NCI-H510A treated with DMSO at 0.1 percent for 48 hours (cell line): ENCODE results near the gene TBX15.

Source experiments
- DNase-seq: peaks from one replicate; lab custom pipeline; 2025; lab: John Stamatoyannopoulos, UW

The TBX15 gene

GRCh38 chr1:118988186-118989005 lies at the start of gene TBX15:
Gene TBX15, minus strand, starts transcription at chr1:118988343. Its CDS starts 548 bp downstream, at chr1:118987795.
- no peak for DNase-seq

GRCh38 chr1:119034359-119034758 lies 46.2 kb upstream of the TBX15 start:
- DNase-seq = no peak

DNA sequence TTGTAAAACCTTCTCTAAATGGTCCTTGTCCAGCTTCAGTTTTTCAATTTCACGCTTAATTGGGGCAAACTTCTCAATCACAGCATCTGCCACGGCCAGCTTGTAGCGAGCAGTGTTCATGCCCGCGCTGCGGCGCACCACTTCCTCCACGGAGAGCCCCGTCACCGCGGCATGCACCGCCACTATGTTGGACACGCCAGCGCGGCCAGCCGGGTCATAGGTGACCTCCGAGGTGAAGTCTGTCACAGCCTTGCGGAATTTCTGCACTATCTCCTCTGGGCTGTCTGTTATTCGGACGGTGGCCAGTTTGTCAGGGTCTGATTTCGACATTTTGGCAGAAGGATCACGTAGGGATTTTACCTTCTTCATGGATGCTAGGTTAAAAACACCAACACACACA lies 44.8 kb upstream of the TBX15 start:
- no peak for DNase-seq

DNA sequence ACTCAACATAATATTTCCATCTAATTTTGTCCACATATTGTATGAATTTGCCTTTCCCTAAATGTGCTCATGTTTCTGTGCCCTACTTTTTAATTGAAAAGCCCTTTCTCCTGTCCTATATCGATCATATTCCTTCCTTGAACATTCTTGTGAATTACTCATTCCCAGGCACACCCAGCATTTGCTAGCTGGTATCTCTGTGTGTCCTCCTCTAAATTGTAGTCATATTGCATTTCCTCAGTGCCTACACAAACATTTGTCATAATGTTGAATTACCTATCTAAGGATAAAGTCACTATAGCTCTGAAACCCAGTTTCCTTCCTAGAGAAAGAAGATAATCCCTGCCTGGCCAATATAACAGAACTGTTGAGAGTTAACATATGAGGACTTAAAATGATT lies 39.6 kb upstream of the TBX15 start:
- DNase-seq = no peak

GRCh38 chr1:119026956-119027355 lies 38.8 kb upstream of the TBX15 start:
- DNase-seq = no peak

- DNase-seq = no peak
Observed at GRCh38 chr1:119015547-119015946, 27.4 kb upstream of the TBX15 start.

GRCh38 chr1:119012383-119012782 lies 24.2 kb upstream of the TBX15 start:
- DNase-seq = no peak

GRCh38 chr1:119011706-119012105 lies 23.6 kb upstream of the TBX15 start:
- DNase-seq = no peak

GRCh38 chr1:119011116-119011515 lies 23.0 kb upstream of the TBX15 start:
- no peak for DNase-seq

GRCh38 chr1:119010201-119010600 lies 22.1 kb upstream of the TBX15 start:
- no peak for DNase-seq

- DNase-seq = no peak
Observed at GRCh38 chr1:119009312-119009655, 21.1 kb upstream of the TBX15 start.

- peak; percentile 47 for DNase-seq
Observed at GRCh38 chr1:119008483-119009311, 20.6 kb upstream of the TBX15 start.

DNA sequence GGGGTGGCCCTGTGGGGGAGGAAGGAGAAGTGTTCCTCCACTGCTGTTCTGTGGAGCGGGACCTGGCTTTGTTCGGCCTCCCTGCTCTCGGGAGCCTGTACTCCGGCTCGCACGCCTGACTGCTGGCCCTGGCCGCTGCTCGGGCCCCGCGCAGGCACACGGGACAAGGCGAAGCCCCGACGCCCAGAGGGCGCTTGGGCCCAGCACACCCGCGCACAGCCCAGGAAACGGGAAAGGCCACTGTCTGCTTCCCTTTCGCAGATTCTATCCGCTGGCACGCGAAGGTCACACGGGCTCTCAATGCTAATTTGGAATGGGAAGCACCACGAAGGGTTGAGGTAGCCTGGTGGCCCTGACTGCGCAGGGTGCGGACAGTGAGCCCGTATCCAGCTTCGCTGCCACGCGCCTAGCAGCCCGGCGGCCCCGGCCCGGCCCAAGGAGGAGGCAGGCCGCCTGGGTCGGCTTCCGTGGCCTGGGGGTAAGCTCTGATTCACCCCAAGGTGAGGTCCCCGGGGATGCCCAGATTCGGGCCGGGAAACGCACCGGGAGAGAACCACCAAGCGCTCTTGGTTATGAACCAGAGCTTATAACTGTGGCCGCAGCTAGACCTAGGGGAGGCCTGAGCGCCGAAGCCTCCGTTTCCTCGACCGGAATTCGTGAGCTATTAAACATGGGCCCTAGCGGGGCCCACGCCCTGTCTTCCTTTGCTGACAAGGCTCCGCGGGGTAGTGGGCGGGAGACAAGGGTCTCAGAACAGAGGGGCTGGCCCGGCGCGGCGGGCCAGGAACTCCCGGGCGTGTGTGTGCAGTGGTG lies 19.7 kb upstream of the TBX15 start:
- no peak for DNase-seq

DNA sequence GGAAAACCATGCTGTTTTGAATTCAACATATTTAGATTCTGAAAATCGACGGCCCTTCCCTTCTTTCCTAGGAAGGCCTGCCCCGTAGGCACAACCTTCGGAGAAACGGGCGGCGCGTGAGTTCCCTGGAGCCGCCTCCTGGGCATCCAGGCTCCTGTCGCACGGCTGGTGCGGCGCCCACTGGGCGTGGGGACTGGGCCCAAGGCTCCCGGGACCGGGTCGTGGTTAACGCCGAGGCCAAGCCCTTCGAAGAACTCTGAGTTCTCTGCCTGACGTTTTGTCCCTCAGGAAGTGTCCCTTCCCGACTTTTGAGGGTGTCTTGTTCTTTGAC lies 19.2 kb upstream of the TBX15 start:
- no peak for DNase-seq

- peak; percentile 11 for DNase-seq
Observed at GRCh38 chr1:119006406-119007279, 18.5 kb upstream of the TBX15 start.

- DNase-seq = no peak
Observed at GRCh38 chr1:119005724-119006405, 17.7 kb upstream of the TBX15 start.

DNA sequence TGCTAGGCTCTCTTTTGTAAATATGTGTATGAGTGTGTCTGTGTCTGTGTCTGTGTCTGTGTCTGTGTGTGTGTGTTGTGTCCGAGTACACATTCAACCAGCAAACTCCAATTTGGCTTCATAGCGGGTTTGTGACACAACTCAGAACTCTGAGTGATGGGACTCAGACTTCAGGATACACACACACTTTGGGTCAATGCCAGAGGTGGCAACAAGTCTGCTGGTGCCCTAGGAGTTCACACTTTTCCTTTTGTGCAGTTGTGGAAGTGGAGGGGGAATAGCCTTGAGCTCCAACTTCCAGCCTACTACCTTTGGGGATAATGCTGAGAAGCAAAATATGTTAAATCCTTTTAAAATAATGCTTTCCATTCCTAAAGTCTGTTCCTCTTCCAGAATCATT lies 16.6 kb upstream of the TBX15 start:
- DNase-seq = no peak

DNA sequence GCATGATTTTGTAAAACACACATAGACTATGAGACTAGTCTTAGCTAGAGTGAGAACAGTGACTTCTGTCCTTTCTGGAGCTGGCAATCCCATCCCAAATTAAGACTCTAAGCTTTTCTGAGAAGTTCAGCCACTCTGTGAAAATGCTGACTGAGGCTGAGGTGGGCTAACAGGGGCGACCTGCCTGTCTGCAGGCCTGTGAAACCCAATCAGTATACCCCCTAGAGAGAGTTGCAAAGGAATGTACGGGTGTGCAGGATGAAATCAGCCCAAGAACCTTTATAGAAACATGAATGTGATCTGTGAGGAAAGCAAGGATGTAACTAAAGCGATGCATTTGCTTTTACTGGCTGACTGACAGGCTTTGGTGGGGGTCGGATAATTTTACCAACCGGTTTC lies 16.0 kb upstream of the TBX15 start:
- no peak for DNase-seq

GRCh38 chr1:119003413-119004128 lies 15.4 kb upstream of the TBX15 start:
- no peak for DNase-seq

DNA sequence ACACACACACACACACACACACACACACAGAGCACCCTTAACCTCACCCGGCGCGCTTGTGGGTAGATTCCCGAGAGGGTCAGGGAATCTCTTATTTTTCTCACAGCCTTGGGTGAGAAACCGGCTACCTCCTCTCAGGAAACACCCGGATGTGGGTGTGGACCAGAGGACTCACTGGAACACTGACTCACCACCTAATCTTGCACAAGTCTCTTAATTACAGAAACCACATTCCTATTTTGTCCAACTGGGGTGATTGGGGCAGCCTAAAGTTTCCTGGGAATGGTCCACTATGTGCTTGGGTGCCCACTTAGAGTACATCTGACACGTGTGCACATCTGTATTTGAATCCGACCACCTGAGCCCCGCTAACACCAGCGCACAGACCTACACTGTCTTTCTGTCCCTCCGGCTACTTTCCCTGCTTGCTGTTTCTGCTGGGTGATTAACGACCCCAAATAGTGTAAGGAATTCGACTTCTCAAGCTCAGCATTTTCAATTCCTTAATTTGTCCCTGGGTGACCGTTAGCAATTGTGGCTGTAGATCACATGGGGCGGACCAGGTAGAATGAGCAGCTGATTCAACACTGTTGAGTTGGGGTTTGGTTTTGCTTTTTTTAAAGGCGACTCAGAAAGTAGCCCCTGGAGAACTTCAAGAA lies 14.0 kb upstream of the TBX15 start:
- DNase-seq = no peak
